ENCODE data around the gene BAD. TPM values are rescaled to one million over a fixed set of nuclear protein-coding genes. Genes with fewer than 3 reads are reported as not detected.

BAD gene
- total RNA-seq, 1 experiment from 2014 or later = 50.5 TPM

DNA sequence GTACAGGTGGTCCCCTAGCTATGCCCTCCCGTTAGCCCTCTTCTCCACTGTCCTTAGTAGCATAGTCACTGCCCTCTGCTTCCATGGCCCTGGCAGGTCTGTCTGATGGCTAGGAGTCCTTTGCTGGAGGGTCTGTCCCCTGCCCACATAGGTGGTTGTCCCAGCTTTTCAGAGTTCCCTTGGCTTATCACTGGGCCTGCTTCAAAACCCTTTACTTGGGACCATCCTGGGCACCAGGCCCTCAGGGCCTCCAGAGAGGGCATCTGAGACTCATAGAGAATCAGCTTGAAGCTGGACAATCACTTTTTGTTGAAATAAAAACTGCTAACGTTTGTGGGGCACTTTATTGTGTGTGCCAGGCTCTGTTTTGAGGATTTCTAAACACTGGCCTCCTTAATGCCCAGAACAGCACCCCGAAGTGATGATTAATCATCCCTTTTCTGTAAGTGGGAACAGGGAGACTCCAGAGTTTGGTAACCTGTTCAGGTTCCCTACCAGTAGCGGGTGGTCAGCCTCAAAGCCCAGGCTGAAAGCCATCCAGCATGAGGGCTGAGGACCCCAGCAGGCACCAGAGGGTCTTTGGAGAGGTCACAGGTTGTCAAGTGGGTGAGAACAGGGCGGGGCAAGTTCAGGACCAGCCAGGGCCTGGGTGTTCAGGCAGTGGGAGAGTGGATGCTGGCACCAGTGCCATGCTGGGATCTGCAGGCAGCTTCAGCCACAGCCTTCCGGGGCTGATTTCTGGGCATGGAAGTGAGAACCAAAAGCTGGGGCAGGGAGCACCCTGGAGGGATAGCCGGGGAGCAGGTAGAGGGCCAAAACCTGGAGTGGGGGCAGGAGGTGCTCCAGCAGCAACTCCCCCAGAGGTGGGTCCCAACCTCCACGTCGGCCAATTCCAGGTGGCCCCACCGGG is 6.1 kb upstream of the BAD start:
- no peaks in the 10 kb centered on the region for H3K9me3 ChIP-seq
- H3K4me3 Mint-ChIP-seq (ENCODE audit: unreplicated experiment) = peak overlapping the region; percentile 65
- H3K9me3 Mint-ChIP-seq (ENCODE audit: unreplicated experiment) = no peaks in the 10 kb centered on the region
- intact Hi-C loops (cut with micrococcal nuclease; ENCODE audit: unreplicated experiment) = no loop called here
- BruUV-seq (replicated peaks) = no TSS peak
- ChIA-PET POLR2A (no interaction called here), CTCF (interaction anchor here (1.5 kb wide), 2 partner anchors 10 to 14 kb away, joined by 4 to 7 read pairs; no protein-coding TSS in a partner anchor)
- peaks cover 12% of the 10 kb centered on the region for H3K4me1 ChIP-seq
- no peak overlapping the region for H3K4me3 ChIP-seq (ENCODE audit: low read depth, low read length)
- H3K36me3 ChIP-seq (ENCODE audit: control insufficient read depth, insufficient read depth, low read length) = no peaks in the 10 kb centered on the region
- no peak for DNase-seq
- H3K36me3 Mint-ChIP-seq (ENCODE audit: insufficient read depth, unreplicated experiment) = peaks cover 11% of the 10 kb centered on the region
- peaks cover 14% of the 10 kb centered on the region for H3K27me3 Mint-ChIP-seq (ENCODE audit: insufficient read depth, unreplicated experiment)
- H3K27ac Mint-ChIP-seq (ENCODE audit: unreplicated experiment) = no peak overlapping the region
- peaks cover 9% of the 10 kb centered on the region for H3K4me1 Mint-ChIP-seq (ENCODE audit: low read depth, unreplicated experiment)
- peaks cover 2% of the 10 kb centered on the region; the same call in 1 of the 2 replicates for H3K27me3 ChIP-seq (replicated peaks; ENCODE audit: control insufficient read depth, insufficient read depth, low read length)
- TF ChIP-seq, protein P1, sequence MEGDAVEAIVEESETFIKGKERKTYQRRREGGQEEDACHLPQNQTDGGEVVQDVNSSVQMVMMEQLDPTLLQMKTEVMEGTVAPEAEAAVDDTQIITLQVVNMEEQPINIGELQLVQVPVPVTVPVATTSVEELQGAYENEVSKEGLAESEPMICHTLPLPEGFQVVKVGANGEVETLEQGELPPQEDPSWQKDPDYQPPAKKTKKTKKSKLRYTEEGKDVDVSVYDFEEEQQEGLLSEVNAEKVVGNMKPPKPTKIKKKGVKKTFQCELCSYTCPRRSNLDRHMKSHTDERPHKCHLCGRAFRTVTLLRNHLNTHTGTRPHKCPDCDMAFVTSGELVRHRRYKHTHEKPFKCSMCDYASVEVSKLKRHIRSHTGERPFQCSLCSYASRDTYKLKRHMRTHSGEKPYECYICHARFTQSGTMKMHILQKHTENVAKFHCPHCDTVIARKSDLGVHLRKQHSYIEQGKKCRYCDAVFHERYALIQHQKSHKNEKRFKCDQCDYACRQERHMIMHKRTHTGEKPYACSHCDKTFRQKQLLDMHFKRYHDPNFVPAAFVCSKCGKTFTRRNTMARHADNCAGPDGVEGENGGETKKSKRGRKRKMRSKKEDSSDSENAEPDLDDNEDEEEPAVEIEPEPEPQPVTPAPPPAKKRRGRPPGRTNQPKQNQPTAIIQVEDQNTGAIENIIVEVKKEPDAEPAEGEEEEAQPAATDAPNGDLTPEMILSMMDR (IDR thresholded peaks at IDR 0.05; ENCODE audit: insufficient read depth in 1 of 2, low read depth in 1 of 2, low read length in 1 of 2, severe bottlenecking in 1 of 2, unreplicated experiment in 1 of 2) = no peak

DNA sequence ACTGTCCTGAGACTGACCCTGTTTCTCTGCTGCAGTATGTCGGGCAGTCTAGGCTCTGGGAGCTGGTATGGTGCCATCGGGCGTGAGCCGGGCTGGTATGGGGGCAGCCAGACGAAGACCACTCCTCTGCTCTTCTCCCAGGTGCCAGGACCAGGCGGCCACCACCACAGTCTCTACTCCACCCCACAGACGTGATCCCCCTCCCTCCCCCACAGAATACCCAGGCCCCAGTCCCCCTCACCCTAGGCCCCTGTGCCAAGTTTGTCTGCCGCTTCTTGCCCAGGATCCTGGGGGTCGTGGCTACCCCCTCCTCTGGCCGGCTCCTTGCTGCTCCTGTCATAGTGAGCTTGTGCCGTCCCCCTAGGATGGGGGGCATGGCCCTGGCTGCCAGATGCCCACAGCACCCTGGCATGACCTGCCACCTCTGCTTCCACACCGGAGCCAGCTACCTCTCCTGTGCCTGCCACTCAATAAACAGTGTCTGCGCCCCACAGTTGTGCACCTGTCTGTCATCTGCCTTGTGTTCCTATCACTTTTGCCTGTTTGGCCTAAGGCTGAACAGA is 4.6 kb upstream of the BAD start:
- Mint-ChIP-seq H3K27ac (ENCODE audit: unreplicated experiment) (no peak overlapping the region), H3K27me3 (ENCODE audit: insufficient read depth, unreplicated experiment) (peaks cover 9% of the 10 kb centered on the region), H3K9me3 (ENCODE audit: unreplicated experiment) (no peaks in the 10 kb centered on the region), H3K36me3 (ENCODE audit: insufficient read depth, unreplicated experiment) (peaks cover 15% of the 10 kb centered on the region), H3K4me3 (ENCODE audit: unreplicated experiment) (no peak overlapping the region), H3K4me1 (ENCODE audit: low read depth, unreplicated experiment) (peaks cover 9% of the 10 kb centered on the region)
- BruUV-seq (replicated peaks) = no TSS peak
- TF ChIP-seq, protein P1 (IDR thresholded peaks at IDR 0.05; ENCODE audit: insufficient read depth in 1 of 2, low read depth in 1 of 2, low read length in 1 of 2, severe bottlenecking in 1 of 2, unreplicated experiment in 1 of 2) = no peak
- no peak overlapping the region for H3K4me3 ChIP-seq (ENCODE audit: low read depth, low read length)
- peaks cover 2% of the 10 kb centered on the region; the same call in 1 of the 2 replicates for H3K27me3 ChIP-seq (replicated peaks; ENCODE audit: control insufficient read depth, insufficient read depth, low read length)
- POLR2A ChIA-PET = no interaction called here
- no peaks in the 10 kb centered on the region for H3K9me3 ChIP-seq
- H3K4me1 ChIP-seq = peaks cover 12% of the 10 kb centered on the region
- CTCF ChIA-PET = interaction anchor here (1.5 kb wide), 1 partner anchor 15 kb away, joined by 7 read pairs; no protein-coding TSS in a partner anchor
- no peak for DNase-seq
- intact Hi-C loops (cut with micrococcal nuclease; ENCODE audit: unreplicated experiment) = no loop called here
- no peaks in the 10 kb centered on the region for H3K36me3 ChIP-seq (ENCODE audit: control insufficient read depth, insufficient read depth, low read length)

DNA sequence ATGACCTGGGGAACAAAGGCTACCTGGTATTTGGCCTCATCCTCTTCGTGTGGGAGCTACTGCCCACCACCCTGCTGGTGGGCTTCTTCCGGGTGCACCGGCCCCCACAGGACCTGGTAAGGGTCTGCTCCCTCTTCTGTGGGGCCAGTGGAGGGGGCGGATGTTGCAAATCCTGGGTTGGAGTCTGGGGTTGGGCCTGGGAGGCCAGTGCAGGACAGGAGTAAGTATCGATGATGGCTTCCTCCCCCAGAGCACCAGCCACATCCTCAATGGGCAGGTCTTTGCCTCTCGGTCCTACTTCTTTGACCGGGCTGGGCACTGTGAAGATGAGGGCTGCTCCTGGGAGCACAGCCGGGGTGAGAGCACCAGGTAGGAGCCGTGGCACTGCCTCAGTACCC is 3.9 kb upstream of the BAD start:
- TF ChIP-seq, protein P1 (IDR thresholded peaks at IDR 0.05; ENCODE audit: insufficient read depth in 1 of 2, low read depth in 1 of 2, low read length in 1 of 2, severe bottlenecking in 1 of 2, unreplicated experiment in 1 of 2) = no peak
- DNase-seq = no peak
- POLR2A ChIA-PET = no interaction called here
- Mint-ChIP-seq H3K9me3 (ENCODE audit: unreplicated experiment) (no peaks in the 10 kb centered on the region), H3K36me3 (ENCODE audit: insufficient read depth, unreplicated experiment) (peaks cover 17% of the 10 kb centered on the region), H3K4me3 (ENCODE audit: unreplicated experiment) (no peak overlapping the region), H3K4me1 (ENCODE audit: low read depth, unreplicated experiment) (peaks cover 9% of the 10 kb centered on the region), H3K27ac (ENCODE audit: unreplicated experiment) (no peak overlapping the region), H3K27me3 (ENCODE audit: insufficient read depth, unreplicated experiment) (peaks cover 9% of the 10 kb centered on the region)
- H3K4me1 ChIP-seq = peaks cover 12% of the 10 kb centered on the region
- H3K36me3 ChIP-seq (ENCODE audit: control insufficient read depth, insufficient read depth, low read length) = no peaks in the 10 kb centered on the region
- no TSS peak for BruUV-seq (replicated peaks)
- intact Hi-C loops (cut with micrococcal nuclease; ENCODE audit: unreplicated experiment) = no loop called here
- CTCF ChIA-PET = no interaction called here
- H3K4me3 ChIP-seq (ENCODE audit: low read depth, low read length) = no peak overlapping the region
- no peaks in the 10 kb centered on the region for H3K9me3 ChIP-seq
- peaks cover 2% of the 10 kb centered on the region; the same call in 1 of the 2 replicates for H3K27me3 ChIP-seq (replicated peaks; ENCODE audit: control insufficient read depth, insufficient read depth, low read length)

Data from Caco-2 (cell line).